ENCODE results near the gene DISP3.

- TF ChIP-seq CTCF (IDR thresholded peaks at IDR 0.05) (no peak), POLR2A (IDR thresholded peaks at IDR 0.05) (no peak)
Measured at GRCh38 chr1:11531943-11532342, 53.0 kb downstream of the DISP3 start.
